Activated CD8-positive, alpha-beta T cell treated with anti-CD3 and anti-CD28 coated beads for 36 hours (primary cell): Measurements from ENCODE around the gene PRKCE. TPM values are rescaled to one million over a fixed set of nuclear protein-coding genes. Genes with fewer than 3 reads are reported as not detected.
A peak's percentile ranks its signal among the peaks of the same experiment; 100 is the strongest.

Source experiments
- ATAC-seq: fragments of 200-7000 bp; cut with Tn5 transposase; one replicate; pipeline ENCODE4 v1.10.0; 2021; ENCODE audit warnings: mild to moderate bottlenecking, moderate library complexity
- CTCF ChIA-PET: fragments of 350-600 bp; sonication (Branson Sonifier 250); formaldehyde crosslinking; loops from one replicate; lab custom pipeline; 2021; ENCODE audit warnings: antibody characterized with exemption; lab: Charles Lee
- POLR2A ChIA-PET: fragments of 350-600 bp; sonication (Branson Sonifier 250); formaldehyde crosslinking; loops from one replicate; lab custom pipeline; 2021; ENCODE audit warnings: antibody characterized with exemption; lab: Charles Lee
- DNase-seq: peaks from one replicate; pipeline ENCODE4 v3.0.0-alpha.2; 2020
- H3K27ac Mint-ChIP-seq: one replicate; pipeline ENCODE4 v1.8.0; 2021; ENCODE audit warnings: mild to moderate bottlenecking, mixed read lengths
- H3K27me3 Mint-ChIP-seq: one replicate; pipeline ENCODE4 v1.8.0; 2021; ENCODE audit warnings: mixed read lengths
- H3K36me3 Mint-ChIP-seq: one replicate; pipeline ENCODE4 v1.8.0; 2021; ENCODE audit warnings: low read depth, mixed read lengths
- H3K4me1 Mint-ChIP-seq: one replicate; pipeline ENCODE4 v1.8.0; 2021; ENCODE audit warnings: low read depth, mixed read lengths
- H3K4me3 Mint-ChIP-seq: one replicate; pipeline ENCODE4 v1.8.0; 2021; ENCODE audit warnings: mild to moderate bottlenecking, moderate library complexity, mixed read lengths
- H3K9me3 Mint-ChIP-seq: one replicate; pipeline ENCODE4 v1.8.0; 2021; ENCODE audit warnings: mixed read lengths
- intact Hi-C: fragments of 100-400 bp; cut with micrococcal nuclease; formaldehyde crosslinking; loops from one replicate; pipeline ENCODE4 v1.10.0; 2022
- total RNA-seq, 2 experiments: library from RNA; stranded (reverse); gene quantifications; one replicate each; pipeline ENCODE4 v1.2.3, GENCODE V29; 2021
- TF ChIP-seq, protein P1 (sequence below): fragments of 200-600 bp; IDR thresholded peaks from one replicate; pipeline ENCODE4 v1.8.0; 2022; ENCODE audit warnings: antibody characterized with exemption, mild to moderate bottlenecking

Gene PRKCE
- 10 to 100 TPM; 11.5 to 11.9 TPM for total RNA-seq

DNA sequence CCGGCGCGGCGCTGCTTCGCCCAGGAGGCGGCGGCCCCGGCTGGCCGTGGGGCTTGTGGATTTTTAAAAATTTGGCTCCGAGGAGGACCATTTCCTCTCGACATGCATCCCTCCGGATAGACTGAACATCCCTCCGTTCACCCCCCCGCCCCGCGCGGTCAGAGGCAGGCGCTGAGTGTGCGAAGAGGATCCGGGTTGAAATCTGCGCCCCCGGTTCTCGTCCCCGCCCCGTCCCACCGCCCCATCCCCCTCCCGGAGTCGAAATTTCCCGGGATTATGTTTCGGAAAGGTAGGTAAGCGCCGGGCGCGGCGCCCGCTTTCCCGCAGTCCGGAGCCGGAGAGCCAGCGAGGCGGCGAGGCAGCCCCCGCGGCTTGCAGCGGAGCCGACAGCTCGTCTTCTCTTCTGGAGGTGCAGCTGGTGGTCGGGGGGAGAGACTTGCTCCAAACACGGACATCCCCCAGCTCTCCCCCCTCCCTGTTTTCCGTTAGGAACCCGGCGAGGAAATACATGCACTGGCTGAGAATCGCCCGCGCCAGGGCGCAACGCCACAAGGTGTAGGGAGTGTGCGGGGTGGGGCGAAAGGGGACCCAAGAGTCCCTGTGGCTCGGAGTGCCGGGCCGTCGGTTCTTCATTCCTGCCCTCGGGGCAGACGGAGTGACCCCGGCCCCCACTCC, at the start of gene PRKCE:
Gene PRKCE, plus strand, starts transcription at position 261 of the 675 bp plus-strand sequence.
- Mint-ChIP-seq H3K9me3 (no peaks in the 10 kb centered on the region), H3K4me1 (peaks cover 17% of the 10 kb centered on the region), H3K4me3 (peak within 1 kb of the TSS; percentile 84), H3K27ac (peak within 1 kb of the TSS; percentile 90), H3K36me3 (peaks cover 2% of the 10 kb centered on the region), H3K27me3 (peaks cover 5% of the 10 kb centered on the region)
- intact Hi-C loops, result no loop called here
- CTCF ChIA-PET, result interaction anchor here (0.9 to 6.2 kb wide), 3 partner anchors 9 to 128 kb away, joined by 3 to 33 read pairs (median 3); no protein-coding TSS in a partner anchor
- POLR2A ChIA-PET, result no interaction called here
- ATAC-seq (peak; percentile 31), DNase-seq (peak; percentile 71)
- TF ChIP-seq, protein P1, sequence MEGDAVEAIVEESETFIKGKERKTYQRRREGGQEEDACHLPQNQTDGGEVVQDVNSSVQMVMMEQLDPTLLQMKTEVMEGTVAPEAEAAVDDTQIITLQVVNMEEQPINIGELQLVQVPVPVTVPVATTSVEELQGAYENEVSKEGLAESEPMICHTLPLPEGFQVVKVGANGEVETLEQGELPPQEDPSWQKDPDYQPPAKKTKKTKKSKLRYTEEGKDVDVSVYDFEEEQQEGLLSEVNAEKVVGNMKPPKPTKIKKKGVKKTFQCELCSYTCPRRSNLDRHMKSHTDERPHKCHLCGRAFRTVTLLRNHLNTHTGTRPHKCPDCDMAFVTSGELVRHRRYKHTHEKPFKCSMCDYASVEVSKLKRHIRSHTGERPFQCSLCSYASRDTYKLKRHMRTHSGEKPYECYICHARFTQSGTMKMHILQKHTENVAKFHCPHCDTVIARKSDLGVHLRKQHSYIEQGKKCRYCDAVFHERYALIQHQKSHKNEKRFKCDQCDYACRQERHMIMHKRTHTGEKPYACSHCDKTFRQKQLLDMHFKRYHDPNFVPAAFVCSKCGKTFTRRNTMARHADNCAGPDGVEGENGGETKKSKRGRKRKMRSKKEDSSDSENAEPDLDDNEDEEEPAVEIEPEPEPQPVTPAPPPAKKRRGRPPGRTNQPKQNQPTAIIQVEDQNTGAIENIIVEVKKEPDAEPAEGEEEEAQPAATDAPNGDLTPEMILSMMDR, result no peak

DNA sequence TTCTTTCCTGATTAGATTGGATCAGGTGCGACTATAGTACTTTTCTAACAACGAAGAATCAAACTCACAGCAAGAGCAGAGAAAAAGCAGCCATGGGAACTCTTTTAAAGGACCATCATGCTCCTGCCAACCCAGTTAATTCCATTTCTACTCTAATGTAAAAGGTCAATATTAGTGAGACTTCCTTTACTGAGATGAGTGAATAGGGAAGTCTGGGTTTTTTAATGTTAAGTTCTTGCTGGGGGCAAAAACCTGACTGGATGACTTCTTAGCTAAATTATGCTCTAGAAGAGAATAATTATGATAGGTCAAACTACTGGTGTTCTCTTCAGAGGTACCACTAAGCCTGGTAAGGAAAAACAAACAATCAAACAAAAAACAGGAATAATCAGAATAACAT, 48.9 kb upstream of the PRKCE start:
- POLR2A ChIA-PET, result no interaction called here
- Mint-ChIP-seq H3K36me3 (peaks cover 50% of the 10 kb centered on the region), H3K4me3 (no peak overlapping the region)

DNA sequence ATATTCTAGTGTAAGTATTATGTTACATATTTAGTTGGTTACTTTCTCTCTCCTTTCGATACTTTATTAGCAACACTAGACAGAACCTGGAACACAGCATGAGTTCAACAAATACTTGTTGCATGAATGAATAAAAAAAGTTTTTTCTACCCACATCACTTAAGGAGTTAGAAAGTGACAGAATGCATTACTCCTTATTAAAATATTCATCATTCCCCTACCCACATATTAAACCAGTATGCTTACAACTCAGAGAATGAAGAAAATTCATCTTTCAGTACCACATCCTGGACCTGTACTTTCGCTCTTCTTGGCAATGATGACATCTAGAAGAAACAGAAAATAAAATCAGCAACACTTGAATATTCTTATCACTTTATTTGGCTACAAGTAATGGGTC, 46.4 kb upstream of the PRKCE start:
- ChIA-PET CTCF (interaction anchor here (1.6 kb wide), 1 partner anchor 21 kb away, joined by 4 read pairs; no protein-coding TSS in a partner anchor), POLR2A (no interaction called here)
- Mint-ChIP-seq H3K27ac (no peak overlapping the region), H3K4me3 (no peak overlapping the region), H3K36me3 (peaks cover 33% of the 10 kb centered on the region), H3K9me3 (no peaks in the 10 kb centered on the region), H3K4me1 (peaks cover 17% of the 10 kb centered on the region), H3K27me3 (no peaks in the 10 kb centered on the region)
- ATAC-seq, result no peak
- DNase-seq, result no peak
- TF ChIP-seq, protein P1, result no peak
- intact Hi-C loops, result no loop called here

More for the DNA sequence above, 48.9 kb upstream of the PRKCE start:
- Mint-ChIP-seq H3K27me3 (no peaks in the 10 kb centered on the region), H3K4me1 (peaks cover 4% of the 10 kb centered on the region), H3K9me3 (no peaks in the 10 kb centered on the region), H3K27ac (no peak overlapping the region)
- intact Hi-C loops, result no loop called here
- TF ChIP-seq, protein P1, result no peak
- CTCF ChIA-PET, result interaction anchor here (1.3 kb wide), 1 partner anchor 22 kb away, joined by 4 read pairs; no protein-coding TSS in a partner anchor
- DNase-seq (no peak), ATAC-seq (no peak)

DNA sequence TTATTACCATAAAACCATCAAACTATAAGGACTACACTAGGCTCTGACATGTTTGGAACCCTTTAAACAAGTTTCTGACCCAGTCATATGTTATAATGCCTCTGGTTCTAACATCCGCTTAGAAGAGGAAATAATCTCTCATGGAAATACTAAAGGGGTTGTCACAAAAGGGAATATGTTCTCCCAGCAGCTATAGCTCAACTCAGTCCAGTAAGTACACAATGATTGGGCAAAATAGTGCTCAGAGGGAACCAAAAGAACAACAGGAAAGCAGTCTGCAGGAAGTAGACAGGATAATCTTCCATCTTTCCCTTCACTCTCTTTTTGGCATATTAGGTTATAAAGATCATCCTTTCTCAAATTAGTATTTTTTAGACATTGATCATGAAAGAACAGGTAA, 44.7 kb upstream of the PRKCE start:
- ATAC-seq (no peak), DNase-seq (no peak)
- ChIA-PET POLR2A (no interaction called here), CTCF (interaction anchor here (1.1 to 1.5 kb wide), 5 partner anchors 11 to 172 kb away, joined by 3 to 4 read pairs (median 3); no protein-coding TSS in a partner anchor)
- Mint-ChIP-seq H3K4me3 (no peak overlapping the region), H3K27ac (no peak overlapping the region), H3K27me3 (no peaks in the 10 kb centered on the region), H3K36me3 (peaks cover 21% of the 10 kb centered on the region), H3K4me1 (peaks cover 23% of the 10 kb centered on the region), H3K9me3 (no peaks in the 10 kb centered on the region)
- TF ChIP-seq, protein P1, result no peak
- intact Hi-C loops, result no loop called here

DNA sequence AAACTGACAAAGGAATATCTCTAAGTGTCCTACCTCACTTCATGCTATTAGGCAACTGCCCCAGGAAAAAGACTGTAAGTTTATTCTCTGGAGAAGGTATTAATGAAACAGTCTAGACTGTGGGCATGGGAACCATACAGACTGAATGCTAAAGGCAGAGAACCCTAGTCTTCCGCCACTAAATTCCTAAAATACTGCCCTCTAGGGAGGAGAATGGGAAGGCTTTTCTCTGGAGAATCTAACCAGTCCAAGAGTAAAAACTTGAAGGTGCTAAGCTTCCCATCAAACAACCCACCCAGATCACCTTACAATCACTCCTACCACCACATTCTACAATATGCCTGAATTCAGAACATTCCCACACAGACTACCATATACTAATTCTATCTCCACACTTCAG, 43.8 kb upstream of the PRKCE start:
- Mint-ChIP-seq H3K4me1 (peaks cover 25% of the 10 kb centered on the region), H3K9me3 (no peaks in the 10 kb centered on the region), H3K27me3 (no peaks in the 10 kb centered on the region), H3K4me3 (no peak overlapping the region), H3K36me3 (peaks cover 16% of the 10 kb centered on the region), H3K27ac (no peak overlapping the region)
- CTCF ChIA-PET, result interaction anchor here (1.1 to 1.2 kb wide), 4 partner anchors 14 to 171 kb away, joined by 3 to 4 read pairs (median 4); no protein-coding TSS in a partner anchor
- TF ChIP-seq, protein P1, result no peak
- POLR2A ChIA-PET, result interaction anchor here (0.5 kb wide), 1 partner anchor 301 kb away, joined by 3 read pairs; no protein-coding TSS in a partner anchor
- intact Hi-C loops, result no loop called here
- DNase-seq (no peak), ATAC-seq (no peak)
